ENCODE data around the gene KIF2A.

DNA sequence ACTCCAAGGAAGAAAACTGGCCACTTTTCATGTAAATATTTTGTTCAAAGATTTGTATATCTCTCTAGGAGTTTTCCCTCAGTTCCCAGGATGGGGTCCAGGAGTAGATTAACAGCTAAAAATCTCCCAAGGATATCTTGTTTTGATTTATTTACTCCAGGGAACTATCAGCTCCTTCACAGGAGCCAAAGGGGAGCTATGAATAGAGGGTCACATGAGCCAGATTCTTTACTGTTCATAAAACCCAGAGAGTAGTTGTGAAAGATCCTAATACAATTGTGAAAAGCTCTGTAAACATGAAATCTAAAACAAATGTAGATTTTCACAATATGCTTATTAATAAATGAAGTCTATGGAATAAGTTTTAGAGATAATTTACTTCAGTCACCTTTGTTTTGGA, 80.8 kb downstream of the KIF2A start:
- TF ChIP-seq TARDBP (IDR thresholded peaks at IDR 0.05) = no peak
- TF ChIP-seq BHLHE40 (IDR thresholded peaks at IDR 0.05; ENCODE audit: borderline replicate concordance) = no peak
- no peak for TF ChIP-seq FOXA1 (IDR thresholded peaks at IDR 0.05)
- TF ChIP-seq L3MBTL2 (conservative IDR thresholded peaks at IDR 0.05) = no peak
- TF ChIP-seq CTBP1 (IDR thresholded peaks at IDR 0.05; ENCODE audit: borderline replicate concordance) = no peak
- no peak for TF ChIP-seq FOXM1 (IDR thresholded peaks at IDR 0.05; ENCODE audit: borderline replicate concordance)
- no peak for TF ChIP-seq PKNOX1 (IDR thresholded peaks at IDR 0.05)
- no peak for TF ChIP-seq SP1 (IDR thresholded peaks at IDR 0.05)
- TF ChIP-seq LEF1 (IDR thresholded peaks at IDR 0.05; ENCODE audit: borderline replicate concordance) = no peak
- no peak for TF ChIP-seq NFRKB (IDR thresholded peaks at IDR 0.05)
